K562 (cell line): ENCODE data around the gene PLD1. TPM values are rescaled to one million over a fixed set of nuclear protein-coding genes. Genes with fewer than 3 reads are reported as not detected.

Source experiments
- ATAC-seq: fragments of 200-7000 bp; cut with Tn5 transposase; 3 replicates; pipeline ENCODE4 v1.9.1; 2020; ENCODE audit warnings: moderate library complexity
- BruUV-seq: library from RNA; stranded (reverse); fragments of 400-500 nt; replicated peaks from 2 replicates; lab custom pipeline; 2021; lab: Mats Ljungman, UMichigan
- CTCF ChIA-PET: fragments of 300-600 bp; formaldehyde crosslinking; extraction: SDS; loops from one replicate; lab custom pipeline; 2021; ENCODE audit warnings: low intra/inter-chr PET ratio; lab: Yijun Ruan, JAX
- POLR2A ChIA-PET: fragments of 300-600, 350-650 bp; sonication (Branson Sonifier 250); formaldehyde crosslinking; extraction: SDS; loops from one replicate; lab custom pipeline; 2021; ENCODE audit warnings: antibody characterized with exemption, inconsistent platforms; lab: Yijun Ruan, JAX
- DNase-seq, 4 experiments: peaks; one replicate each; pipeline versions ENCODE4 v3.0.0 to v3.0.0-alpha.2; 2011 to 2018; ENCODE audit warnings: low spot score in 3 of 4, mixed read lengths in 3 of 4; ENCODE audit errors: extremely low read depth in 1 of 4
- FAIRE-seq: peaks from 2 replicates; lab custom pipeline; 2011; peaks lifted over from hg19 to GRCh38; lab: Jason Lieb, UNC
- H2AFZ ChIP-seq: 2 replicates; pipeline ENCODE4 v1.6.0; 2011; ENCODE audit warnings: low read depth, low read length, control low read depth, inconsistent platforms
- H3K27ac ChIP-seq: fragments of 200-600 bp; 3 replicates; pipeline ENCODE4 v1.8.0; 2011; ENCODE audit warnings: low read depth, mild to moderate bottlenecking, control low read depth, inconsistent platforms, low read length, moderate library complexity, mixed read lengths; ENCODE audit errors: extremely low read depth
- H3K27me3 ChIP-seq, 2 experiments: fragments of 300-600 bp in 1 of 2; 2 replicates in 1 of 2; 3 replicates in 1 of 2; pipeline versions ENCODE4 v1.6.0 to v1.8.0; 2011; ENCODE audit warnings: inconsistent platforms in 2 of 2, low read length in 2 of 2, mild to moderate bottlenecking in 1 of 2, mixed read lengths in 1 of 2, moderate library complexity in 1 of 2; ENCODE audit not compliant: control insufficient read depth in 2 of 2, insufficient read depth in 2 of 2
- H3K36me3 ChIP-seq: fragments of 300-600 bp; 3 replicates; pipeline ENCODE4 v1.8.0; 2011; ENCODE audit warnings: mild to moderate bottlenecking, low read length, inconsistent platforms; ENCODE audit not compliant: control insufficient read depth, insufficient read depth
- H3K4me1 ChIP-seq, 2 experiments: fragments of 200-600 bp in 1 of 2; replicated peaks in 1 of 2; 2 replicates in 1 of 2; 3 replicates in 1 of 2; pipeline versions ENCODE4 v1.5.1 to v1.8.0; 2011; ENCODE audit warnings: inconsistent platforms in 2 of 2, low read length in 2 of 2, mild to moderate bottlenecking in 1 of 2, mixed read lengths in 1 of 2, moderate library complexity in 1 of 2; ENCODE audit not compliant: control insufficient read depth in 2 of 2, insufficient read depth in 2 of 2
- H3K4me2 ChIP-seq: 2 replicates; pipeline ENCODE4 v1.6.1; 2011; ENCODE audit warnings: low read length, control low read depth, inconsistent platforms, mixed read lengths; ENCODE audit not compliant: insufficient read depth
- H3K4me3 ChIP-seq: fragments of 200-600 bp; sonication (generic), shearing (Covaris generic); 2 replicates; pipeline ENCODE4 v1.5.1; 2016; ENCODE audit warnings: control low read depth, inconsistent platforms
- H3K79me2 ChIP-seq: fragments of 200-600 bp; 3 replicates; pipeline ENCODE4 v1.8.0; 2011; ENCODE audit warnings: low read length, inconsistent platforms; ENCODE audit not compliant: control insufficient read depth, insufficient read depth
- H3K9ac ChIP-seq, 2 experiments: 2 replicates each; pipeline versions ENCODE4 v1.6.0 to v1.6.1; 2011; ENCODE audit warnings: low read depth in 2 of 2, low read length in 2 of 2, control low read depth in 1 of 2, inconsistent platforms in 1 of 2, mild to moderate bottlenecking in 1 of 2, mixed read lengths in 1 of 2; ENCODE audit not compliant: insufficient read depth in 1 of 2
- H3K9me1 ChIP-seq: one replicate; pipeline ENCODE4 v1.6.0; 2011; ENCODE audit warnings: inconsistent platforms, mild to moderate bottlenecking, low read length, moderate library complexity; ENCODE audit not compliant: control insufficient read depth, insufficient read depth
- H3K9me3 ChIP-seq: replicated peaks from 2 replicates; pipeline ENCODE4 v1.5.1; 2011; ENCODE audit warnings: low read depth, low read length, inconsistent platforms; ENCODE audit not compliant: control insufficient read depth, insufficient read depth
- H4K20me1 ChIP-seq: replicated peaks from 2 replicates; pipeline ENCODE4 v1.6.1; 2011; ENCODE audit warnings: low read length, inconsistent platforms, mixed read lengths; ENCODE audit not compliant: control insufficient read depth, insufficient read depth
- C11orf30 ChIP-seq: fragments of 450-650 bp; IDR thresholded peaks from 2 replicates; pipeline ENCODE4 v1.6.1; 2016; ENCODE audit warnings: low read depth, mild to moderate bottlenecking
- CEBPG ChIP-seq, 3 experiments: fragments of 200-800 bp in 1 of 3; sonication (Bioruptor generic) in 1 of 3; sonication (generic) in 1 of 3; formaldehyde crosslinking in 1 of 3; IDR thresholded peaks in 2 of 3; conservative IDR thresholded peaks in 1 of 3; 2 replicates each; pipeline versions ENCODE4 v1.6.1 to v1.8.0; 2016 to 2022; ENCODE audit warnings: missing compliant biosample characterization in 2 of 3, missing genetic modification characterization in 2 of 3, mild to moderate bottlenecking in 1 of 3, missing genetic modification reagents in 1 of 3
- EP400 ChIP-seq: fragments of 450-650 bp; IDR thresholded peaks from 2 replicates; pipeline ENCODE4 v1.6.1; 2017; ENCODE audit warnings: antibody characterized with exemption, mild to moderate bottlenecking, moderate library complexity
- ETV1 ChIP-seq: fragments of 450-650 bp; conservative IDR thresholded peaks from 2 replicates; pipeline ENCODE4 v1.6.1; 2016; ENCODE audit warnings: missing genetic modification characterization, control low read depth, low read depth, missing compliant biosample characterization
- FOXJ2 ChIP-seq: fragments of 200-800 bp; sonication (Bioruptor generic); IDR thresholded peaks from 2 replicates; pipeline ENCODE4 v1.6.1; 2016; ENCODE audit warnings: missing genetic modification characterization, missing compliant biosample characterization
- GABPA ChIP-seq: fragments of 200-800 bp; sonication (Bioruptor generic); conservative IDR thresholded peaks from 2 replicates; pipeline ENCODE4 v1.6.1; 2016; ENCODE audit warnings: low read depth, missing genetic modification characterization, missing compliant biosample characterization
- HDGF ChIP-seq: fragments of 450-650 bp; IDR thresholded peaks from 2 replicates; pipeline ENCODE4 v1.6.1; 2016
- MAFF ChIP-seq: IDR thresholded peaks from 2 replicates; pipeline ENCODE4 v1.6.1; 2012; ENCODE audit warnings: low read length, improper control_type of control experiment
- MAFG ChIP-seq: fragments of 450-650 bp; conservative IDR thresholded peaks from 2 replicates; pipeline ENCODE4 v1.6.1; 2016; ENCODE audit warnings: missing genetic modification characterization, missing compliant biosample characterization
- RBM34 ChIP-seq: fragments of 200-400 bp; formaldehyde crosslinking; IDR thresholded peaks from 2 replicates; pipeline ENCODE4 v1.6.1; 2018; ENCODE audit warnings: low read length, borderline replicate concordance; ENCODE audit not compliant: insufficient read depth
- ZNF316 ChIP-seq: fragments of 450-650 bp; IDR thresholded peaks from 2 replicates; pipeline ENCODE4 v1.6.1; 2016
- WGBS: fragments of 100-300 bp; shearing (Covaris generic); methylation state at CpG from one replicate; pipeline ENCODE4 v1.1.6; 2016; ENCODE audit warnings: low coverage, mixed read lengths; ENCODE audit not compliant: insufficient coverage; ENCODE audit errors: missing lambda C conversion rate; 5-methylcytosine and 5-hydroxymethylcytosine counted together
- in situ Hi-C: fragments of 300-500 bp; cut with MboI; formaldehyde crosslinking; loops from 4 replicates; pipeline ENCODE4 v1.15.0; 2018; ENCODE audit warnings: inconsistent platforms, mixed read lengths
- intact Hi-C: fragments of 100-400 bp; cut with micrococcal nuclease; formaldehyde crosslinking; loops from 2 replicates; pipeline ENCODE4 v1.14.2; 2022
- polyA plus RNA-seq, 8 experiments: library from polyadenylated mRNA; depleted of rRNA in 4 of 8; stranded (reverse) in 5 of 8; unstranded in 3 of 8; fragments of >200 nt; fragmentation: Nextera tagmentation in 2 of 8; fragmentation: Illumina TruSeq in 1 of 8; extraction: Ambion mirVana in 2 of 8; extraction: Trizol in 1 of 8; gene quantifications; 2 replicates each; pipeline versions ENCODE4 v1.2.1 to v1.2.3, GENCODE V29; 2011 to 2014; ENCODE audit warnings: inconsistent platforms in 1 of 8, missing spikeins in 1 of 8
- total RNA-seq, 7 experiments: library from RNA; depleted of rRNA in 6 of 7; stranded (reverse); fragments of >200 nt in 6 of 7; fragmentation: Illumina TruSeq in 2 of 7; extraction: Trizol in 2 of 7; gene quantifications; 2 replicates each; pipeline versions ENCODE4 v1.2.1 to v1.2.3, GENCODE V29; 2011 to 2021; ENCODE audit warnings: low replicate concordance in 1 of 7

PLD1 gene
- total and polyA plus RNA-seq, 9 of the 15 experiments (the other 6 are each of a cell fraction or from before 2014, with no cell fraction given), result 8.4 to 26.1 (median 18.6) TPM

- Histone ChIP-seq H3K4me2 (no peak within 1 kb of the TSS), H3K9me3 (no peaks in the 10 kb centered on the region), H3K36me3 (no peaks in the 10 kb centered on the region), H3K9ac (no peak within 1 kb of the TSS), H2AFZ (no peak within 1 kb of the TSS), H3K79me2 (no peaks in the 10 kb centered on the region), H4K20me1 (no peaks in the 10 kb centered on the region), H3K27me3 (no peaks in the 10 kb centered on the region), H3K4me3 (no peak within 1 kb of the TSS), H3K9me1 (no peaks in the 10 kb centered on the region), H3K27ac (no peak within 1 kb of the TSS), H3K4me1 (peaks cover 0 to 2% of the 10 kb centered on the region in 2 experiments; a peak in 2 of 5 replicates)
- no TSS peak for BruUV-seq
- 43% methylated on average over 5 of the region's 5 CpGs for WGBS
- ChIA-PET CTCF (no interaction called here), POLR2A (no interaction called here)
- DNase-seq (no peak), FAIRE-seq (no peak), ATAC-seq (peak; percentile 55; the same call in 2 of the 3 replicates)
- TF ChIP-seq ETV1 (tag), result 0 out of 2 replicates have a peak, but pooled peaks have one; percentile 30
- peak; percentile 57 for TF ChIP-seq GABPA (tag)
- TF ChIP-seq ZNF316, result peak; percentile 47; the same call in 1 of the 2 replicates
- 0 out of 2 replicates have a peak, but pooled peaks have one; percentile 8 for TF ChIP-seq MAFF
- no peak for TF ChIP-seq HDGF
- no peak for TF ChIP-seq CEBPG (CRISPR knock-in tag; IDR thresholded peaks at IDR 0.05)
- TF ChIP-seq CEBPG (tag; conservative IDR thresholded peaks at IDR 0.05 in 1 of 2, IDR thresholded peaks at IDR 0.05 in 1 of 2), result peak in 1 of 2 experiments; percentile 23; a peak in 1 of 4 replicates
- TF ChIP-seq RBM34, result no peak
- TF ChIP-seq FOXJ2 (tag), result peak; percentile 79
- no peak for TF ChIP-seq EP400
- peak; percentile 36; the same call in 1 of the 2 replicates for TF ChIP-seq C11orf30
- TF ChIP-seq MAFG (tag), result 0 out of 2 replicates have a peak, but pooled peaks have one; percentile 13
- in situ Hi-C loops (no loop called here), intact Hi-C loops (no loop called here)
Measured at GRCh38 chr3:171842864-171843518, 32.7 kb upstream of the PLD1 start, which contains the start of gene TMEM212. TSS of gene TMEM212 (plus strand) at chr3:171843349. CDS start at chr3:171843384, 35 bp downstream.
